ENCODE results near the gene TMEM74B. TPM values are rescaled to one million over a fixed set of nuclear protein-coding genes. Genes with fewer than 3 reads are reported as not detected.
A peak's percentile ranks its signal among the peaks of the same experiment; 100 is the strongest.

Gene TMEM74B
- total and polyA plus RNA-seq, 10 of the 15 experiments (the other 5 are each of a cell fraction or from before 2014, with no cell fraction given): 0.07 TPM; not detected in 9

- ATAC-seq (no peak), FAIRE-seq (no peak), DNase-seq (ENCODE audit: low read depth, low spot score) (no peak)
- ChIA-PET POLR2A (no interaction called here), SMC1A (ENCODE audit: uncharacterized antibody, unreplicated experiment) (interaction anchor here (0.9 kb wide), 1 partner anchor 254 kb away, joined by 3 read pairs; no protein-coding TSS in a partner anchor), CTCF (interaction anchor here (0.6 to 2.0 kb wide), 4 partner anchors 8 to 592 kb away, joined by 3 to 8 read pairs (median 4); no protein-coding TSS in a partner anchor), RAD21 (ENCODE audit: unreplicated experiment) (no interaction called here)
- H3K27ac ChIP-seq (ENCODE audit: control insufficient read depth, insufficient read depth): no peak overlapping the region
- no peak overlapping the region for H3K4me3 ChIP-seq
- H3K9ac ChIP-seq (ENCODE audit: control insufficient read depth, insufficient read depth, low read length): no peak overlapping the region
- H3K4me1 ChIP-seq (ENCODE audit: control insufficient read depth, insufficient read depth, low read length): no peaks in the 10 kb centered on the region
- BruUV-seq (replicated peaks): no TSS peak
- H3K4me2 ChIP-seq (ENCODE audit: control insufficient read depth, insufficient read depth): no peak overlapping the region
- H3K9me3 ChIP-seq (replicated peaks; ENCODE audit: control insufficient read depth, insufficient read depth, low read length): no peaks in the 10 kb centered on the region
- in situ Hi-C loops (cut with MboI) (loop anchor here (5.0 kb wide), 1 partner anchor 392 kb away; no protein-coding TSS in a partner anchor), intact Hi-C loops (cut with micrococcal nuclease; ENCODE audit: unreplicated experiment) (no loop called here)
- no peak overlapping the region for H2AFZ ChIP-seq (ENCODE audit: control insufficient read depth, low read depth, low read length)
- WGBS (ENCODE audit: insufficient coverage, insufficient replicate concordance, low lambda C conversion rate, missing lambda C conversion rate): 6% methylated on average over 5 of the region's 5 CpGs
- no peaks in the 10 kb centered on the region for H3K36me3 ChIP-seq (ENCODE audit: control insufficient read depth in 2 of 2, insufficient read depth in 2 of 2, low read length in 1 of 2)
- TF ChIP-seq, protein P1, sequence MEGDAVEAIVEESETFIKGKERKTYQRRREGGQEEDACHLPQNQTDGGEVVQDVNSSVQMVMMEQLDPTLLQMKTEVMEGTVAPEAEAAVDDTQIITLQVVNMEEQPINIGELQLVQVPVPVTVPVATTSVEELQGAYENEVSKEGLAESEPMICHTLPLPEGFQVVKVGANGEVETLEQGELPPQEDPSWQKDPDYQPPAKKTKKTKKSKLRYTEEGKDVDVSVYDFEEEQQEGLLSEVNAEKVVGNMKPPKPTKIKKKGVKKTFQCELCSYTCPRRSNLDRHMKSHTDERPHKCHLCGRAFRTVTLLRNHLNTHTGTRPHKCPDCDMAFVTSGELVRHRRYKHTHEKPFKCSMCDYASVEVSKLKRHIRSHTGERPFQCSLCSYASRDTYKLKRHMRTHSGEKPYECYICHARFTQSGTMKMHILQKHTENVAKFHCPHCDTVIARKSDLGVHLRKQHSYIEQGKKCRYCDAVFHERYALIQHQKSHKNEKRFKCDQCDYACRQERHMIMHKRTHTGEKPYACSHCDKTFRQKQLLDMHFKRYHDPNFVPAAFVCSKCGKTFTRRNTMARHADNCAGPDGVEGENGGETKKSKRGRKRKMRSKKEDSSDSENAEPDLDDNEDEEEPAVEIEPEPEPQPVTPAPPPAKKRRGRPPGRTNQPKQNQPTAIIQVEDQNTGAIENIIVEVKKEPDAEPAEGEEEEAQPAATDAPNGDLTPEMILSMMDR (IDR thresholded peaks at IDR 0.05 in 2 of 3, conservative IDR thresholded peaks at IDR 0.05 in 1 of 3; ENCODE audit: control insufficient read depth in 2 of 3, extremely low read depth in 1 of 3, insufficient read depth in 1 of 3, low read depth in 3 of 3, low read length in 3 of 3): peak in 2 of 3 experiments; percentile 4 to 17; a peak in 1 of 6 replicates
- no peak for TF ChIP-seq ETV6 (conservative IDR thresholded peaks at IDR 0.05 in 1 of 2, IDR thresholded peaks at IDR 0.05 in 1 of 2; ENCODE audit: borderline replicate concordance in 1 of 2, low read depth in 1 of 2)
- no peaks in the 10 kb centered on the region for H4K20me1 ChIP-seq (ENCODE audit: control insufficient read depth, insufficient read depth)
- peaks cover 0 to 4% of the 10 kb centered on the region in 2 experiments; a peak in 2 of 4 replicates for H3K27me3 ChIP-seq (replicated peaks in 1 of 2; ENCODE audit: control insufficient read depth in 2 of 2, insufficient read depth in 2 of 2, low read length in 1 of 2)
- H3K79me2 ChIP-seq (ENCODE audit: control insufficient read depth, insufficient read depth, low read length): no peaks in the 10 kb centered on the region
These were observed 24.9 kb upstream of the TMEM74B start for GRCh38 chr20:1209447-1210387.

Data from GM12878 (cell line).